GM13977 (cell line): Measurements from ENCODE around the gene RADIL.
"Not testable (repeated sequence)": the region's sequence is repeated elsewhere in the genome, so short reads cannot be mapped to it uniquely, and the experiment has no call there.

Experiments
- DNase-seq: peaks from one replicate; pipeline ENCODE4 v3.0.0; 2012; ENCODE audit warnings: low spot score
- CTCF ChIP-seq: IDR thresholded peaks from 2 replicates; pipeline ENCODE4 v1.5.1; 2012; ENCODE audit warnings: mild to moderate bottlenecking, control low read depth; ENCODE audit not compliant: insufficient read depth; ENCODE audit errors: extremely low read depth, missing control alignments
- in situ Hi-C: fragments of 300-500 bp; cut with MboI; formaldehyde crosslinking; loops from one replicate; pipeline ENCODE4 v1.12.0; 2022; ENCODE audit warnings: low sequenced_read_pairs, low pct_unique_long_range_greater_than_20kb, mixed read lengths, inconsistent platforms; ENCODE audit not compliant: unreplicated experiment

The RADIL gene

GRCh38 chr7:4894482-4894881, 11.0 kb upstream of the RADIL start:
- in situ Hi-C loops: no loop called here
- no peak for DNase-seq
- TF ChIP-seq CTCF: no peak

DNA sequence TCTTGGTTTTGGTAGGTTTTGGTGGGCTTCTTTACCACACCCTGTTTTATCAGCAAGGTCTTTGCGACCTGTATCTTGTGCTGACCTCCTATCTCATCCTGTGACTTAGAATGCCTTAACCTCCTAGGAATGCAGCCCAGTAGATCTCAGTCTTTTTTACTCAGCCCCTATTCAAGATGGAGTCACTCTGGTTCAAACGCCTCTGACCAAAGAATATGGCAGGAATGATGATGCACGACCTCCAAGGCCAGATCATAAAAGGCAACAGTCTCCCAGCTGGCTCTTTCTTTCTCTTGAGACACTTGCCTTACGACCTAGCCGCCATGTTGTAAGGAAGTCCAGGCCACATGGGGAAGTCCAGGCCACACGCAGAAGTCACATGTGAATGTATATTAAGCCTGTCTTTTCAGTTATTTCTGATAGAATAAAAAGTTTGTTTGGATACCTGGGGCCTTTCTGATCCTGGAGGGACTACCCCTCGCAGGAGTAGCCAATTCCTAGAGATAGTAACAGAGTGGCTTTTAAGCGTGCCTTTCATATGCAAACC, 10.5 kb upstream of the RADIL start:
- no peak for TF ChIP-seq CTCF
- in situ Hi-C loops: no loop called here
- DNase-seq: no peak

GRCh38 chr7:4893188-4893587, 9.7 kb upstream of the RADIL start:
- DNase-seq, in situ Hi-C loops: not testable (repeated sequence)

GRCh38 chr7:4891522-4891921, 8.0 kb upstream of the RADIL start:
- in situ Hi-C loops, DNase-seq: not testable (repeated sequence)

DNA sequence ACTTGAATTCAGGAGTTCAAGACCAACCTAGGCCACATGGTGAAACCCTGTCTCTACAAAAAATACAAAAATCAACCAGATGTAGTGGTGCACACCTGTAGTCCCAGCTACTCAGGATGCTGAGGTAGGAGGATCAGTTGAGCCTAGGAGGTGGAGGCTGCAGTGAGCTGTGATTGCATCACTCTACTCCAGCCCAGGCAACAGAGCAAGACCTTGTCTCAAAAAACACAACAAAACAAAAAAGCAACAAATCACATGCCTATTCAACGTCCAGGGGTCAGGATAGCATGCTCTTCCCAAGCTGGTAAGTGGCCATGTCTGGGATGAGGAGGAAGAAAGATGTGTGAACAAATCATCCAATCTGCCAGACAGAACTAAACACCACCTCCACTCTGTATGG, 6.2 kb upstream of the RADIL start:
- in situ Hi-C loops: no loop called here
- TF ChIP-seq CTCF: no peak
- DNase-seq: no peak

GRCh38 chr7:4888161-4888560, 4.6 kb upstream of the RADIL start:
- no peak for DNase-seq
- TF ChIP-seq CTCF: no peak
- in situ Hi-C loops: no loop called here

GRCh38 chr7:4886671-4887070, 3.2 kb upstream of the RADIL start:
- TF ChIP-seq CTCF: no peak
- in situ Hi-C loops: no loop called here
- no peak for DNase-seq

DNA sequence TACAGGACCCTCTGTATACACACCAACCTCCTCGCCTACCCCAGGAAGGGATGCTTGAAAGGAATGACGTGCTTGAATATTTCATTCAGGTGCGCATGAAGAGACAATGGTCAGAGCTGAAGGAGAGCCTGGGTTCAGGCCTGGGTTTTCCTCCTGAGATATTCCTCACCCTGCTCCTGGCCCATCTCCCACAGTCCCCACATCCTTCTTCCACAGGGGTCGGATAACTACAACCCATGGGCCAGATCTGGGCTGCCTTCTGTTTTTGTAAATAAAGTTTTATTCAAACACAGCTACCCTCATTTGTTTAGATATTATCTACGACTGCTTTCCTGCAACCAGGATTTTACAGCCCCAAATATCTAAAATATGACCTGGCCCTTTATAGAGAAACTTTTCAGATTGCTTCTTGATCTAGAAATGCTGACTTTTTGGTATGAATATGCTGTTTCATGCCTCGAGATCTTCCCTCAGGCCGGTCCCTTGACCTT, 1.8 kb upstream of the RADIL start:
- DNase-seq: no peak
- no peak for TF ChIP-seq CTCF
- in situ Hi-C loops: no loop called here
